GM21528 (cell line): Measurements from ENCODE around the gene CTNNA1.
"Not testable (repeated sequence)": the region's sequence is repeated elsewhere in the genome, so short reads cannot be mapped to it uniquely, and the experiment has no call there.

ENCODE experiments used
- ATAC-seq: cut with Tn5 transposase; IDR thresholded peaks from one replicate; pipeline ENCODE4 v1.9.1; 2021; ENCODE audit warnings: mild to moderate bottlenecking, moderate library complexity; ENCODE audit not compliant: unreplicated experiment, low FRiP score

Gene CTNNA1, protein sequence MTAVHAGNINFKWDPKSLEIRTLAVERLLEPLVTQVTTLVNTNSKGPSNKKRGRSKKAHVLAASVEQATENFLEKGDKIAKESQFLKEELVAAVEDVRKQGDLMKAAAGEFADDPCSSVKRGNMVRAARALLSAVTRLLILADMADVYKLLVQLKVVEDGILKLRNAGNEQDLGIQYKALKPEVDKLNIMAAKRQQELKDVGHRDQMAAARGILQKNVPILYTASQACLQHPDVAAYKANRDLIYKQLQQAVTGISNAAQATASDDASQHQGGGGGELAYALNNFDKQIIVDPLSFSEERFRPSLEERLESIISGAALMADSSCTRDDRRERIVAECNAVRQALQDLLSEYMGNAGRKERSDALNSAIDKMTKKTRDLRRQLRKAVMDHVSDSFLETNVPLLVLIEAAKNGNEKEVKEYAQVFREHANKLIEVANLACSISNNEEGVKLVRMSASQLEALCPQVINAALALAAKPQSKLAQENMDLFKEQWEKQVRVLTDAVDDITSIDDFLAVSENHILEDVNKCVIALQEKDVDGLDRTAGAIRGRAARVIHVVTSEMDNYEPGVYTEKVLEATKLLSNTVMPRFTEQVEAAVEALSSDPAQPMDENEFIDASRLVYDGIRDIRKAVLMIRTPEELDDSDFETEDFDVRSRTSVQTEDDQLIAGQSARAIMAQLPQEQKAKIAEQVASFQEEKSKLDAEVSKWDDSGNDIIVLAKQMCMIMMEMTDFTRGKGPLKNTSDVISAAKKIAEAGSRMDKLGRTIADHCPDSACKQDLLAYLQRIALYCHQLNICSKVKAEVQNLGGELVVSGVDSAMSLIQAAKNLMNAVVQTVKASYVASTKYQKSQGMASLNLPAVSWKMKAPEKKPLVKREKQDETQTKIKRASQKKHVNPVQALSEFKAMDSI

DNA sequence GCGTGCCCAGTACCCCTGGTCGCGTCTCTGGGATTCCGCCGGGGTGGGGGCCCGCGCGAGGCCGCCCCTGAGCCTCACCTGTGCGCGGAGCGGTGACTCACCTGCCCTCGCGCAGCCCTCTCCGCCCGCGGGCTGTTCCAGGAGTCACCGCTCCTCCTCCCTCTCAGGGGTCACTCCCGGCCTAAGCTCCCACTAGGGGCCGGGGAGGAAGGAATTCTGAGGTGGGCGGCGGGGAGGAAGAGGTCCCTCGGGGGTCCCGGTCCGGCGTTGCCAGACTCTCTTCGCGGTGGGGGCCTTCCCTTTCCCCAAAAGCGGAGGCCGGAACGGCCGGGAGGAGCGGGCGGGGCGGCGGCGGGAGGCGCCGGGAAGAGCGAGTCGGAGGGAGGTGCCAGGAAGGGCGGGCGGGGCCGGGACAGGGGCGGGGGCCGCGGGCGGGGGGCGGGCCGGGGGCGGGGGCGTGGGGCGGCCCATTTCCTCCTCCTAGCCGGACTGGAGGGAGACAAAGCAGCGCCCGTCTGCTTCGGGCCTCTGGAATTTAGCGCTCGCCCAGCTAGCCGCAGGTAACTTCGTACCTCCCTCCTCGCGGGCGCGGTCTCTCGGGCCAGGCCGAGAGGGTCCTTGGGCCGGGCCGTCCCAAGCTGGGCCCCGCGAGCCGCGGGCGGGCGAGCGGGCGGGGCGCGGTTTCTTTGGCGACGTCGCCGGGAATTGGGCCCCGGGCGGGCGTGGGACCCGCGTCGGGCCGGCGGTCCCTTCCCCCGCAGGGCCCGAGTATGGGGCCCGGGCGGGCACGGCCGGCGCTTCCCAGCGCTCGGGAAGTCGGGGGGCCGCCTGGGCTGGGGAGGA lies at the start of gene CTNNA1:
TSS of gene CTNNA1 (plus strand) at position 475 of the 843 bp plus-strand sequence. CDS start 28,500 bp downstream, outside the sequence.
- ATAC-seq, result peak; percentile 53

DNA sequence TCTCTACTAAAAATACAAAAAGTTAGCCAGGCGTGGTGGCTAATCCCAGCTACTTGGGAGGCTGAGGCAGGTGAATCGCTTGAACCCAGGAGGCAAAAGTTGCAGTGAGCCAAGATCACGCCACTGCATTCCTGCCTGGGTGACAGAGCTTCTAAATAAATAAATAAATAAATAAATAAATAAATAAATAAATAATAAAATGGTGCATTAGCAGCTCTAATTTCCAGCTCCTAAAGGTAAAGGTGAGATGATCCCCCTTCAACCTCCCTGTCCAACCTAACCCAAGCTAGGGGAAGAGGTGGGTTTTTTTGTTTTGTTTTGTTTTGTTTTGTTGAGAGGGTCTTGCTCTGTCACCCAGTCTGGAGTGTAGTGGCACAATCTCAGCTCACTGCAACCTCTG lies 49.4 kb upstream of the CTNNA1 start:
- not testable (repeated sequence) for ATAC-seq

DNA sequence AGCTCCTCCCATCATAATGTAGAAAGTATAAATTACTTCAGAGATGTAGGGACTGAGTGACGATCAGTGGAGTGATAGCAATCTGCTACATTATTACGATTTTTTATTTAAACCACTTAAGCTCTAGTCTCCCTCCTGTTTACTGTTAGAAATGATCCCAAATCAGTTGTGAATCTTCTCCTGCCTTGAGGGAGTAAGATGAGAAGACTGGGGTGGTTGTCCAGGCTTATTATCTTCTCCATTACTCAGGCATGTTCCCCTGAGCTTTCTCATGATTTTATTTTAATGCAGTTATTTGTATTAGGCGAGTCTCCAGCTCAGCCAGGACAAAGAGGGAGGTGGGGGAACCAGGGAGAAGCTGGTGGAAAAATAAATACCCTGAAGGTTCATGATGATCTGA lies 48.2 kb upstream of the CTNNA1 start:
- no peak for ATAC-seq

DNA sequence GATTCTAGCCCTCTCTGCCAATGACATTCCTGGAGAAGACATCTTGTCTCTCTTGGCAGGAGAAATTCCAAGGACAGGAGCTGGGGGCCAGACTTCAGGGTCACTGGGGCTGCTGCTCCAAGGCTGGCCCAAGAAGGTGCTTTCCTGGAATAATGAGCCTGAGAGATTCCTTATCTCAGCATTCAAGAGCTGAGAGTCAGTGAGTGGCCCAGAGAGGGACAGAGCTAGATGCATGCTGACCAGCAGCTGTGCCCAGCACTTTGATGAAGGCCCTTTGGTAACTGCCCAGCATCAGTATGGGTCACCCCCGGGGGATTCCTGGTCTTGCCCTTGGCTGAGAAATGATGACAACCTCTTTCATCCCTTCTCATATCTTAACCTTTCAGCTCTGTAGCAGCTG lies 47.7 kb upstream of the CTNNA1 start:
- no peak for ATAC-seq

DNA sequence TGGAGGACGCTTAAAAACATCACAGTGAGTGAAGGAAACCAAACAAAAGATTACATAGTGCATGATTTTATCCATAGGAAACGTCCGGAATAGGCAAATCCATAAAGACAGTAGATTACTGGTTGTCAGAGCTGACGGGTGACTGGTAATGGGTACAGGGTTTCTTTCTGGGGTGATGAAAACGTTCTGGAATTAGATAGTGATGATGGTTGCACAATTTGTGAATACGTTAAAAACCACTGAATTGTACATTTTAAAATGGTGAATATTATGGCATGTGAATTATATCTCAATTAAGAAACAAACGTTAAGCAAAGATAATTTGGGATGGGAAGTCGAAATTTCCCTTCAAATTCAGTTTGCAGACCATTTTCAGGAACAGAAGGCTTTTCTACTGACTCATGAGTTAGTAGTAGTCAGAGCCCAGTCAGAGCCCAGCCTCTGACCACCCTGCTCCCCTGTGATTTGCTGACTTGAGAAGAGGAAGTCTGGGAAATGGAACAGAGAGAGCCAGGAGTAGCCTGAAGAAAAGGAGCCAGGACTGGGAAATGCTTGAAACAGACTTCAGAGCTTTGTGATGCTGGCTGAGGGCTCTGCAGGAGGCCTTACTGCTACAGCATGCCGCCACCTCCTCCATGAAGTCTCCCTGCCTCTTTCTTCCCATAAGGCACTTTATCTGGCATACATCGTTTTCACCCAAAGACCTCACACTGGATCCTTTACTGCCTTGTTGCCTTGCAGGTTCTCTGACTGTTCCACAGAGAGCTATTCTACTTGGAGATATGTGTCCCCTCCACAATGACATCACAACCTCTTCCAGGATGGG lies 46.4 kb upstream of the CTNNA1 start:
- no peak for ATAC-seq

DNA sequence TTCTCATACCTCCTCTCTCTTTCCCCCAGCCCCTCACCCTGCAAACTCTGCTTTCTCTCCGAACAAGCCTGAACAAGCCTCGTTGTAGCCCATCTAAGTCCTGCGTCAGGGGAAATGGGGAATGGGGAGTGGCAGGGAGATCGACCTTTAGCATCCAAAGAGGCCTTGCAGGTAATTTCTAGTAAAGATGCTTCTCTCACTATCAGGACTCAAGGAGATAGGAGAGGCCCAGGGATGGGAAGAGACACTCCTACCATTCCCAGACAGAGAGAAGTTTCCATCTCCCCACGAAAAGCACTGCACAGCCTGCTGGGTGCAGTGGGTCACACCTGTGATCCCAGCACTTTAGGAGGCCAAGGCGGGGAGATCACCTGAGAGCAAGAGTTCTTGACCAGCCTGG lies 44.4 kb upstream of the CTNNA1 start:
- no peak for ATAC-seq

DNA sequence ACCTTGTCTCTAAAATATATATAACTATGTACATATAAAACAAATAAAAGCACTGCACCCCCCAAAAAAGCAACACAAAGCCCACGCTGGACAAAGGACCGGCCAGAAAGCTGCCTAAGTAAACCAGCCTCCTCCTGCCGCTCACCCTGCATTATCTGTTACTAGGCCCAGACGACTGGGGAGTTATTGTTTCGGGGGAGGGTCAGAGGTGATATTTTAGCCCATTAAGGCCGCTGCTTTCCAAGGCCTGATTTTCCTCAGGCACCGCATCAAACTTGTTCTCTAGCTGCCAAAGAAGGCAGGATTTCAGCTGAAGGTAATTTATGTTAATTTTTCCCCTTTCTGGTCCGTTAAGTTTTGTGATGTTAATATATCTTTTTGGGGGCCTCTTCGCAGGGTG lies 44.0 kb upstream of the CTNNA1 start:
- no peak for ATAC-seq

DNA sequence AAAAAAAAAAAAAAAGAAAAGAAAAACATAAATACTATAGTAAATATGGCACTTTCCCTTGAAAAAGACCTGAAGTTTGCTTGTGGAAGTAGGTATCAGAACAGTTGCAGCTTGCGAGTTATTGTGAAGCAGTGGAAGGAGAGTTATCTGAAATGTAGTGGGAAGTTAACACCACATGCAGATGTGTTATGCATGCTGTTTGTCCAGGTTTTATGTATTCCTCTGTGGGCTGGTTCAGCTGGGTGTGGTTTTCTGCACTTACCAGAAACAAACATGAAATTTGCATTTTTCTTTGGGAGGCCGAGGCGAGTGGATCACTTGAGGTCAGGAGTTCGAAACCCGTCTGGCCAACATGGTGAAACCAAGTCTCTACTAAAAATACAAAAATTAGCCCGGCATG lies 42.1 kb upstream of the CTNNA1 start:
- no peak for ATAC-seq

DNA sequence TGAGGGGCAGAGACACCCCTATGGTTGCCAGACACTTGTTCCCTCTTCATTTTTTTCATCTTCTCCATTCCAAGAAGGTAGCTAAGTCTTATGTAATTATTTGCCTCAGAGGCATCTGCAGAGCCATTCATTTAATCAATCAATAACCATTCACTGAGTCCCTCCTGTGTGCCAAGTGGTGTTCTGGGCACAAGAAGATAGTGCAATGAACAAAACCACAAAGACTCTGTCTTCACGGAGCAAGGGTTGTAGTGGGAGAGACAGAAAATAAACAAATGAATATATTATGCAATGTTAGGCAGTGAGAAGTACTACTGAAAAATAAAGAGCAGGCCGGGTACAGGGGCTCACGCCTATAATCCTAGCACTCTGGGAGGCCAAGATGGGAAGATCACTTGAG lies 41.4 kb upstream of the CTNNA1 start:
- no peak for ATAC-seq

DNA sequence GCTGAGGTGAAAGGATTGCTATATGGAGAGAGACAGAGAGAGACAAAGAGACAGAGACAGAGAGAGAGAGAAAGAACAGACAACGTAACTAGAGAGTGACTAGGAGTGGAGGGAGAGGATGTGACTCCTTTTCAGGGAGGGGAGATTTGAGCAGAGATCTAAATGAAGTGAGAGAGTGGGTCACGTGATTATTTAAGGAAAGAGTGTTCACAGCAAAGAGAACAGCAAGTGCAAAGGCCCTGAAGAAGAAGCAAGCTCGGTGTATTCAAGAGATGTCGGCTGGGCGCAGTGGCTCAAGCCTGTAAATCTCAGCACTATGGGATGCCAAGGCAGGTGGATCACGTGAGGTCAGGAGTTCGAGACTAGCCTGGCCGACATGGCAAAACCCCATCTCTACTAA lies 40.9 kb upstream of the CTNNA1 start:
- ATAC-seq, result no peak

DNA sequence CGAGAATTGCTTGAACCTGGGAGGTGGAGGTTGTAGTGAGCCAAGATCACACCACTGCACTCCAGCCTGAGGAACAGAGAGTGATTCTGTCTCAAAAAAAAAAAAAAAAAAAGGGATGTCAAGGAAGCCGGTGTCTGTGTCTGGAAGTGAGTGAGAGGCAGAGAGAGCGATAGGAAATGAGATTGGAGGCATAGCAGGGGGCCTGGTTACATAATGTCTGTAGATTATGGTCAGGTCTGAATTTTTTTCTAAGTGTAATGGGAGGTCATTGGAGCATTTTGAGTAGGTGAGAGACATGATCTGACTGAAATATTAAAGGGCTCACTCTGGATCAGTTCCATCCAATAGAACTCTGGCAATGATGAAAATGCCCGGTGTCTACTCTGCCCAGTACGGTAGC lies 40.4 kb upstream of the CTNNA1 start:
- no peak for ATAC-seq

DNA sequence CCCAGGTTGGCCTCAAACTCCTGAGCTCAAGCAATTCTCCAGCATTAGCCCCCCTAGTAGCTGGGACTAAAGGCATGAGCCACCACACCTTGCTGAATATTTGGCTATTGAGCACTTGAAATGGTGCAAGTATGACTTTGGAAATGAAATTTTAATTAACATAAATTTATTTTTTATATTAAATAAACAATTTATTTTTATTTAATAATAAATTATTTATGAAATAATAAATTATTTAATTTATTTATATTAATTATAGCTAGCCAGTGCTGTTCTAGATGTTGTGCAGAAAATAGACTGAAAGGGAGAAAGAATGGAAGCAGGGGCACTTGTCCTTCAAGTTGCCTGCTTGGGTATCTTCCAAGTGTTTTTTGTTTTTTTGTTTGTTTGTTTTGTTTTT lies 40.0 kb upstream of the CTNNA1 start:
- ATAC-seq, result no peak

DNA sequence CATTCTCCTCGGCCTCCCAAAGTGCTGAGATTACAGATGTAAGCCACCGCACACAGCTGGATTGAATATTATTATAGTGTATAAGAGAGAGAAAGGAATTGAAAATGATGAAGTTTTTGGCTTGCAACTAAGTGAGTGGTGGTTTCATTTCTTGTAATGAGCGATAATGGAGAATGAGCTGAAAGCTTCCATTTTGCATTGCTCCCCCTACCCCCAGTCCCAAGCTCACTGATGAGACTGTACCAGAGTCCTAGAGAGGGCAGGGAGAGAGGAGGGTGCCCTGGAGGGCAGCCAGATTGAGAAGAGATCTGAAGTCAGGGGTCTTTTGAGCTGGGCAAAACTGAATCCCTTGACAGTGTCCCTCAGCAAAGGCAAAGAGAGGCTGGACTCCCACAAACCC lies 38.5 kb upstream of the CTNNA1 start:
- no peak for ATAC-seq

DNA sequence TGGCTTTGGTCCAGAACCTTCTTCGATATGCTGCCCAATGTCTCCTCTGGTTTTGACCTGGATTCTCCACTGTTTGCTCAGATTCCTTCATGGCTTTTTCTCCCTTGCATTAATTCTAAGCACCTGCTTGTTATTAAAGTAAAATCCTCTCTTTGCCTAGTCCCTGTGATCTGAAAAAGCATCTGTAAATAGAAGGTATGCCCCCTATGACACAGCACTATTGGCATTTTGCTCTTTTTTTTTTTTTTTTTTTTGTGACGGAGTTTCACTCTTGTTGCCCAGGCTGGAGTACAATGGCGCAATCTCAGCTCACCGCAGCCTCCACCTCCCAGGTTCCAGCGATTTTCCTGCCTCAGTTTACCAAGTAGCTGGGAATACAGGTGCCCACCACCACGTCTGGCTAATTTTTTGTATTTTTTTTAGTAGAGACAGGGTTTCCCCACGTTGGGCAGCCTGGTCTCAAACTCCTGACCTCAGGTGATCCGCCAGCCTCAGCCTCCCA lies 37.2 kb upstream of the CTNNA1 start:
- not testable (repeated sequence) for ATAC-seq

DNA sequence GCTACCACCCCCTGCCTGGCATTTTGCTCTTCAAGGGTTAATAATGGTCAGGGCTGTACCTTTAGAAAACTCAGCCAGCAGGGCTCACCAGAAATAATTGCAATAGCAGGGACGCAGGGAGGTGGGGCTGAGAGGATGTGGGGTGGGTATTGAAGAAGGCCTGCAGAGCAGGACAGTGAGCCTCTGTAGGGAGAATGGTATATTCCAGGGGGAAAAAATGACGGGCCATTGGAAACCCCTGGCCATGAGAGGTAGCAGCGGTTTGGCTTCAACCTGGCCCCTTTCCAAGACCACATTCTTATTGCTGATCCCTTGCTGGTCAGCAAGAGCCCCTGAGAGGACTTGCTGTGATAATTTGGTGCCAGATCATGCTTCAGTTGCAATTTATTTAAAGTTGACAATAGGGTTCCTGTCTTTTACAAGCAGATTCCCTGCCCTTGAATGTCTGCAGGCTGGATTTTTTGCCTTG lies 36.7 kb upstream of the CTNNA1 start:
- ATAC-seq, result no peak

DNA sequence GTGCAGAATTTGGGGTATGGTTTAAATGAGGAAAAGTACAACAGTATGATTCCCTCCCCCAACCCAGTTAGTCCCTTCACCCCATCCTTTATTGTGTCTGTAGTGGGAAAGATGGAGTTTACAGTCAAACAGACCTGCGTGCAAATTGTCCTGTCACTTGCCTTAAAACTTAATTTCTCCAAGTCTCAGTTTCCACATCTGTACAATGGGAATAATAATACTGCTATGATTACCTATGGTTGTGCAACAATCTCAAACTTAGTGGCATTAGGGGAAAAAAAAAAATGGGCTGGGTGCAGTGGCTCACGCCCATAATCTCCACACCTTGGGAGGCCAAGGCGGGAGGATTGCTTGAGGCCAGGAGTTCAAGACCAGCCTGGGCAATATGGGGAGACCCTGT lies 35.8 kb upstream of the CTNNA1 start:
- ATAC-seq, result no peak

DNA sequence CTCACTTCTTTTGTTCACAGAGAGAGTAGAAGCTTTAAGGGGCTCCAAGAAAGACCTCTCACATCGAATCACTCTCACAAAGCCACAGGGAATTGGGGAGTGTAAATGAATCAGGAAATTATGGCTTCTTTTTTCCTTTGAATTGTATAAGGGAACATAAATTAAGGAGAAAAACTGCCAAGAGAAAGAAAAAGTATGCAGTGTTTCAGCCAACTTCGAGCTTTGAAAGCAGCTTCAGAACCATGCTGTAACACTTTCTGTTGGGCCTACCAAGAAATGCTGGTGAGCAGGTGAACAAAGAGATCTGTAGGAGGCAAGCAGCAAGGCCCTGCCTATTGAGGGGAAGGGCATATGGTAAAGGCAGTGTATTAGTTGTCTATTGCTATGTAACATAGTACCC lies 33.4 kb upstream of the CTNNA1 start:
- ATAC-seq, result no peak

DNA sequence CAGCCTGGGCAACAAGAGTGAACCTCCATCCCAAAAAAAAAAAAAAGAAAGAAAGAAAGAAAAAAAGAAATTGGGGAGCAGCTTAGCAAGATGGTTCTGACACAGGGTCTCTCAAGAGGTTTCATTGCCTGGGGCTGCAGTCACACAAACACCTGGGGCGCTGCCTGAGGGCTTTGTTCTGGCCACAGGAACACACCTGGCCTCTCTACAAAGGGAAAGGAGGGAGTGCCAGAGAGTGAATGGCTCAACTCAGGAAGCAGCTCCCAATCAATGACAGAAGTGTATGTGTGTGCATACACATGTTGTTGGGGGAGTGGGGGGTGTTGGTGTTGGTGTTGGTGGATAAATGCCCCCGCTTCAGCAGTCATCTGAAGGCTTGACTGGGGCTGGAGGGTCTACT lies 32.4 kb upstream of the CTNNA1 start:
- ATAC-seq, result no peak

DNA sequence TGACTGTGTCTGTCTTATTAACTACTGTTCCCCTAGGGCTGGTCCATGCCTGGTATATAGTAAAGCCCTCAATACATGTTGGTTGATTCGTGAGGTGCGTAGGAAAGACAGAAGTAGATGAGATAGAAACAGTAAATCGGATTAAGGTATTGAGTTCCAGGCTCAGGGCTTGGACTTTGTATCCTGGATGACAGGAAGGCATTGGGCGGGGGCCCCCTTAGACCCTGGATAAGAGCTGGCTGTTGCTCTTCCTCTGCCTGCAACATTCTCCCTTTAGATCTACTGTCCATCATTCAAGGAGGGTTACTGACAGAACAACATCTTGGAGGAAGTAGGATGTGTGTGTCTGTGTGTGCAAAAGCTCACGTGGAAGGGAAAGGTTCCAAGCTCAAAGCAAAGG lies 31.2 kb upstream of the CTNNA1 start:
- no peak for ATAC-seq
